NCI-H2029 treated with DMSO at 0.1 percent for 48 hours (cell line): ENCODE measurements around the gene PRR3.

Source experiments
- DNase-seq: peaks from one replicate; lab custom pipeline; 2025; lab: John Stamatoyannopoulos, UW

Gene PRR3

DNA sequence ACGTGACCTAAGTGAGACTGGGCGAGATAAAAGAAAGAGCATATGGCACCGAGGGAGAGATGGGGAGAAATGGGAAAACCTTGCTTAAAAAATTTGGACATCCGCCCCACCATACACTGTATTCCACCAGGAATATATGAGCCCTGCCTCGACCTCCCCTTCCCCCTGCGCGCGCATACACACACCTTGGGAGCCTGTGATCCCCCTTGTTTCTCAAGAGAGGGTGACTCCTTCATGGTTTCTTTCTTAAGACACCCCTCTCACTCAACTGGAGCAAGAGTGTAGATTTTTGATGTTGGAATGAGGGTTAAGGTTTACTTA lies 14.6 kb downstream of the PRR3 start:
- no peak for DNase-seq

DNA sequence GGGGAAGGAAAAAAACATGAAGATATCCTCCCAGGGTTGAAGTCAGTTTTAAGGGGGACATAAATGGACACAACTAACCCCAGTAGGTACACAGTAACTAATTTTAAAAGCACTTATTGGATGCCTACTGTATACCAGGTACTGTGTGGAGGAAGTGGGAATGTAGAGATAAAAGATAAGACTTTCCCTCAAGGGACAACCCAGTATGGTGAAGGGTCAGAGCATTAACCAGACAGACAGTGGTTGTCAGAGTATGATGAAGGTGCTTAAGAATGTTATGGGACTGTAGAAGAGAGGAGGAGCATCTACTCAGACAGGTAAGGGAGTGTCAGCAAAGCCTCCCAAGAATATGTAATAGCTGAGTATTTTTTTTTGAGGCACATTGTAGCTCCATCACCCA lies 15.1 kb downstream of the PRR3 start:
- DNase-seq = no peak

DNA sequence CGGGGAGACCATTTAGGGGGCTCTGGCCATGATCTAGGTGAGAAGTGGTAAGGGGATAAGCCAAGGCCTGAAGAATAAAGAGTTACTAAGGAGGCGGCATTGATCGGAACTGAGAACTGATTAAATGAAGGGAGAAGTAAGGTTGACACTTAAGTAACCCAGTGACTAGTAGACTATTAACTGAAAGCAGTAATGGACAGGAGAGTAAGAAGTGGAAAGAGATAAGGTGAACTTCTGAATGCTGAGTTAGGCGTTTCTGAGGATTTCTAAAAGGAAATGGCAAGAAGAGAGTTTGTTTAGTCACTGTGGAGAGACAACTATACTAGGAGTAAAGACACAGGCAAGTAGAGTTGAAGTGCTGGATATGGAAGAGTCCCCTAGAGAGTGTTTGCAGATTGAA lies 16.0 kb downstream of the PRR3 start:
- DNase-seq = no peak

- no peak for DNase-seq
These were observed 21.0 kb downstream of the PRR3 start for GRCh38 chr6:30578051-30578450.

- DNase-seq = no peak
These were observed 26.8 kb downstream of the PRR3 start for GRCh38 chr6:30583921-30584320.

- no peak for DNase-seq
These were observed 32.8 kb downstream of the PRR3 start for GRCh38 chr6:30589754-30590358.

- DNase-seq = no peak
These were observed 33.4 kb downstream of the PRR3 start for GRCh38 chr6:30590509-30590908.

- no peak for DNase-seq
These were observed 33.9 kb downstream of the PRR3 start for GRCh38 chr6:30591008-30591407.

DNA sequence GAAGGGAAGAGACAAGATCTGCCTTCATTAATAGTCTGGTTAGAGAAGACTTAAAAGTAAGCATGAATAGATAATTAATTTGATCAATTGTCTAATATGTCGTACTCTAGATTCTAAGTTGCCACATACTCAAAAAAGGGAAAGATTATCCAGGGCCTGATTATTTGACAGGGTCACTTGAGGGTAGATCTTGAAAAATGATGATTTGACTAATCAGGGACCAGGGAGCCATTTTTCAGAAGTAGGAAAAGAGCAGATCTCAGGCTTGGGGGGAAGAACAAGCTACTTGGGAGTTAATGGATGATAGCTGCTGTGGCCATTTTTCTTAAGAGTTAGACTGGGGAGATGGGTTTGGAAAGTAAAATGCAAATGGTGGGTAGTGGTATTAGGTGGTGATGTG lies 35.2 kb downstream of the PRR3 start:
- DNase-seq = no peak

DNA sequence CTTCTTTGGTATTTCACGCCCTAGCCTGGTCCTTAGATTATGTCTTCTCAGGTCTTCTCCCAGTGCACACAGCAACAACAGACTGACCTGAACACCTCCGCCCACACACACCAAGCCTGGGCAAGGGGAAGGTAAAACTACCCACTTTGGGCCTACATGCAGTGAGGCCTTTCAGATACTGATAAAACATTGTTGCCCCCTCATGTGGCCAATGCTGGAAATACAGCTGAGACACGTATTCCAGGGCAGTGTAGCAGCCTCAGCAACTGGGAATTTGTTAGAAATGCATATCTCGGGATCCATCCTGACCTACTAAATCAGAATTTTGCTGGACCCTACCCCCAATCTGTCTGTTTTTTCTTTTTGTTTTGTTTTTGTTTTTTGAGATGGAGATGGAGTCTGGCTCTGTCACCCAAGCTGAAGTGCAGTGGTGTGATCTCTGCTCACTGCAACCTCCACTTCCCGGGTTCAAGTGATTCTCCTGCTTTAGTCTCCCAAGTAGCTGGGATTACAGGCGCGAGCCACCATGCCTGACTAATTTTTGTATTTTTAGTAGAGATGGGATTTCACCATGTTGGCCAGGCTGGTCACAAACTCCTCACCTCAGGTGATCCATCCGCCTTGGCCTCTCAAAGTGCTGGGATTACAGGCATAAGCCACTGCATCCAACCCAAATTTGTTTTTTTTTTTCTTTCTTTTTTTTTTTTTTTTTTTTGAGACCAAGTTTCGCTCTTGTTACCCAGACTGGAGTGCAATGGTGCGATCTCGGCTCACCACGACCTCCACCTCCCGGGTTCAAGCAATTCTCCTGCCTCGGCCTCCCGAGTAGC lies 40.4 kb downstream of the PRR3 start:
- DNase-seq = peak; percentile 25

DNA sequence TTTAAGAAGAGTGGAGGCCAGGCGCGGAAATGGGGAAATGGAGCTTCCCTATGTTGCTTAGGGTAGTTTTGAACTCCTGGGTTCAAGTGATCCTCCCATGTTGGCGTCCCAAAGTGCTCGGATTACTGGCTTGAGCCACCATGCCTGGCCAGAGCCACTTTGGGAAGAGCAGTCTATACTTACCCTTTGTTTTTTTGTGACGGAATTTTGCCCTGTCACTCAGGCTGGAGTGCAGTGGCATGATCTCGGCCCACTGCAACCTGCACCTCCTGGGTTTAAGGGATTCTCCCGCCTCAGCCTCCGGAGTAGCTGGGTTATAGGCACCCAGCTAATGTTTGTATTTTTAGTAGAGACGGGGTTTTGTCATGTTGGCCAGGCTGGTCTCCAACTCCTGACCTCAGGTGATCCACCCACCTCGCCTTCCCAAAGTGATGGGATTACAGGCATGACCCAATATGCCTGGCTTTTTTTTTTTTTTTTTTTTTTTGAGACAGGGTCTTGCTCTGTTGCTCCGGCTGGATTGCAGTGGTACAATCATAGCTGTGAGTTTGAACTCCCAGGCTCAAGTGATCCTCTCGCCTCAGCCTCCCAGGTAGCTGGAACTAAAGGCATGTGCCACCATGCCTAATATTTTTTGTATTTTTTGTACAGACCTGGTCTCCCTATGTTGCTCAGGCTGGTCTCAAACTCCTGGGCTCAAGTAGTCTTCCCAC lies 42.0 kb downstream of the PRR3 start:
- DNase-seq = no peak

GRCh38 chr6:30599625-30600324 lies 42.7 kb downstream of the PRR3 start:
- DNase-seq = no peak

GRCh38 chr6:30600451-30600961 lies 43.4 kb downstream of the PRR3 start:
- DNase-seq = no peak

DNA sequence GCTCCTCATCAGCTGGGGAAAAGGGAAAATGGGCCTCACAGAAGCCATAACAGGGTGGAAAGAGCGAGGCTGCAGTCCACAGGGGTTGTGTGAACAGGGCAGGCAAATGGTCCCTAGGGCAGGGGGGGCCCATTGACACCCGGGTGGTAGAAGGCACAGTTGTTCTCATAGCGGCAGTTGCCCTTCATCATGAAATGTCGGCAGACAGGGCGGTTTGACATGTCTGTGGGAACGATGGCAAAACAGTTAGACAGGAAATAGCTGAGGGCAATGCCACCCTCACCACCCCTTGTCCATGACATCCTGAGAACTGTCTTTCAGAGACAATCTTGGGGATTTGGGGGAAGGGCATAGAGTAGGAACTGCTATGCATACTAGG lies 44.3 kb downstream of the PRR3 start:
- DNase-seq = no peak

- no peak for DNase-seq
These were observed 44.9 kb downstream of the PRR3 start for GRCh38 chr6:30601815-30602641.

DNA sequence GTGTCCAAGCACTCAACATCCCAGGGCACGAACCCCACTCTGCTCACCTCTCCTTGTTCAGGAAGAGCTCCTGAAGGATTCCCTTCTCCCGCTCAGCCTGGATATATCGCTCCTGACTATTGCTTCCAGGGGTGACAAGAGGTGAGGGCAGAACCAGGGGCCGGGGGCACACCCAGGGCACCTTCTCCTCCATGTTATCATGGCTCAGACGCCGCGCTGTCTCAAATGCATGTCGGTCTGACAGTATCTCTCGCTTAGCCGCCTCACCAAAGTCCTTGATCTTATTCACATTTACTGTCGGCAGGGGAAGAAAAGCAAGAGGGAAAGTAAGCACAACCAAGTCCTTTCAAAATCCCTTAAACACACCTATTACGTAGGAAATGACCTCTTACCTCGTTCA lies 46.9 kb downstream of the PRR3 start:
- DNase-seq = no peak

GRCh38 chr6:30610065-30610464 lies 53.0 kb downstream of the PRR3 start:
- DNase-seq = no peak

DNA sequence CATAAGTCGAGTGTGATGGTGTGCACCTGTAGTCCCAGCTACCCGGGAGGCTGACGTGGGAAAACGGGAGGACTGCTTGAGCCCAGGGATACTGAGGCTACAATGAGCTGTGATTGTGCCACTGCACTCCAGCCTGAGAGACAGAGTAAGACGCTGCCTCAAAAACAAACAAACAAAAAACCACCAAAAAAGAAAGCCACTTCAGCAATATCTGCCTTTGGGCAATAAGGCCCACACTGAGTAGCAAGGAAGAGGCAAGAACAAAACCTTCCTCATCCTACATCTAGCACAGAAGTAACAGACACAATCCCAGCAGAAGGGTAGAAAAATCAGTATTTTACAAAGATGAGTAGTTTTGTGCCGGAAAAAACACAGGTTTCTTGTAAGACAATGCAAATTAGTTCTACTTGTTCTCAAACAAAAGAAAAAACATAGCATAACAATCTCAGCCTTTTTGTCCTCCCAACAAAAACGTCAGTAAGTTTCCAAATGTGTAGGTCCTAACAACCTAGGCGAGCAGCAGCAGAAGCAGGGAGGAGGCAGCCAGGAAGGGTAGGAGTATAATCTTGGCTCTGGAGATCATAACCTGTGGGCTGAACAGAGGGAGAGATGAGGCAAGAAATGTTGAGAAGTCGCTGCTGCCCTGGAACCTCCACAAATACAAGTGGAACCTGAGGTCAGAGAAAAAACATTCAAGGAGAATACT lies 54.2 kb downstream of the PRR3 start:
- DNase-seq = no peak

- no peak for DNase-seq
These were observed 54.7 kb downstream of the PRR3 start for GRCh38 chr6:30611856-30612194.

GRCh38 chr6:30612213-30612612 lies 55.1 kb downstream of the PRR3 start:
- no peak for DNase-seq

DNA sequence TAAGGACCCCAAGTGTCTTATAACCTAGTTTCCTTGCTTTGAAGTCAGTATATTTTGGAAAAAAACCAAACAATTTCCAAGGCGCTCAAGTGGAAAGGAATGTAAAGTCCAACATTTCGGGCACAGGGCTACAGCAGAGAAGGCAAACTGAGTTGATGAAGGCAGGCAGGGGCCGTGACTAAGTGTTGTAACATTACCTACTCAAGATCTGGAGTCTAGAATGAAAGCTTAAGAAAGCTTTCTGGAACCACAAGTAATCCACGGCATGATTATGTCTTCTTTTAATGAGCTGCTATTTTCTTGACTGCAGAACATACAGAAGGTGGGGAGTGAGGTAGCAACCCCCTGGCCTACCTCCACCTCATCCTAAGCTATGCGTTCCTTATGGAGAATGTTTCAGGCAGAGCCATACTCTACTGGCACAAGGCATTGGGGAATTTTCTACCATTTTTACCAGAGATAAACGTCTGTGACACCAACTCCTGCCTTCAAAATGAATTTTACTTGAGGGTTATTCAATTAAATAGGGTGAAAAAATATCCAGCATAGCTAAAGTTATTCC lies 55.7 kb downstream of the PRR3 start:
- no peak for DNase-seq
